ENCODE results near the gene TMEM139.

Gene TMEM139

GRCh38 chr7:143296686-143297085 is 11.9 kb downstream of the TMEM139 start:
- peak overlapping the region; percentile 22; the same call in 1 of the 2 replicates for H3K27ac ChIP-seq (replicated peaks)
- no peaks in the 10 kb centered on the region for H3K27me3 ChIP-seq (ENCODE audit: insufficient read depth, poor library complexity, severe bottlenecking)
- no peak overlapping the region for H3K4me3 ChIP-seq (replicated peaks; ENCODE audit: insufficient read depth, low read length)
- DNase-seq (ENCODE audit: low read depth in 1 of 2, low spot score in 1 of 2): no peak
- TF ChIP-seq CTCF (IDR thresholded peaks at IDR 0.05; ENCODE audit: insufficient read depth, low read length) (no peak), POLR2AphosphoS5 (IDR thresholded peaks at IDR 0.05; ENCODE audit: low read depth) (no peak), REST (IDR thresholded peaks at IDR 0.05; ENCODE audit: insufficient replicate concordance, low read depth) (no peak), GABPA (IDR thresholded peaks at IDR 0.05; ENCODE audit: low read depth) (no peak), SPI1 (IDR thresholded peaks at IDR 0.05; ENCODE audit: borderline replicate concordance, low read depth) (no peak)

- TF ChIP-seq SPI1 (IDR thresholded peaks at IDR 0.05; ENCODE audit: borderline replicate concordance, low read depth): no peak
- no peak for TF ChIP-seq POLR2AphosphoS5 (IDR thresholded peaks at IDR 0.05; ENCODE audit: low read depth)
- TF ChIP-seq CTCF (IDR thresholded peaks at IDR 0.05; ENCODE audit: insufficient read depth, low read length): no peak
- no peak for TF ChIP-seq GABPA (IDR thresholded peaks at IDR 0.05; ENCODE audit: low read depth)
- TF ChIP-seq REST (IDR thresholded peaks at IDR 0.05; ENCODE audit: insufficient replicate concordance, low read depth): no peak
- no peak overlapping the region for H3K4me3 ChIP-seq (replicated peaks; ENCODE audit: insufficient read depth, low read length)
- H3K27ac ChIP-seq (replicated peaks): peak overlapping the region; percentile 92
- DNase-seq (ENCODE audit: low read depth in 1 of 2, low spot score in 1 of 2): no peak
- no peaks in the 10 kb centered on the region for H3K27me3 ChIP-seq (ENCODE audit: insufficient read depth, poor library complexity, severe bottlenecking)
These were observed 14.6 kb downstream of the TMEM139 start for GRCh38 chr7:143299346-143299745.

GRCh38 chr7:143299840-143300239 is 15.1 kb downstream of the TMEM139 start:
- DNase-seq (ENCODE audit: low read depth in 1 of 2, low spot score in 1 of 2): peak in 1 of 2 experiments; percentile 74
- H3K4me3 ChIP-seq (replicated peaks; ENCODE audit: insufficient read depth, low read length): no peak overlapping the region
- TF ChIP-seq CTCF (IDR thresholded peaks at IDR 0.05; ENCODE audit: insufficient read depth, low read length): peak; percentile 52
- TF ChIP-seq POLR2AphosphoS5 (IDR thresholded peaks at IDR 0.05; ENCODE audit: low read depth): no peak; the same call in 1 of the 2 replicates
- peak overlapping the region; percentile 92 for H3K27ac ChIP-seq (replicated peaks)
- H3K27me3 ChIP-seq (ENCODE audit: insufficient read depth, poor library complexity, severe bottlenecking): no peaks in the 10 kb centered on the region

Measured in HL-60 (cell line).